ENCODE results near the gene R3HCC1L. TPM values are rescaled to one million over a fixed set of nuclear protein-coding genes. Genes with fewer than 3 reads are reported as not detected.

R3HCC1L gene
- total and polyA plus RNA-seq, 2 experiments from 2014 or later = 5.2 to 12.7 TPM

GRCh38 chr10:98193037-98193436, 58.6 kb downstream of the R3HCC1L start:
- WGBS (ENCODE audit: low lambda C conversion rate, missing lambda C conversion rate) = 100% methylated on average over 2 of the region's 2 CpGs
- peaks cover 9% of the 10 kb centered on the region for H3K9me3 ChIP-seq (ENCODE audit: low read depth)

GRCh38 chr10:98194633-98195032, 60.2 kb downstream of the R3HCC1L start:
- no peak overlapping the region for H3K27ac ChIP-seq
- DNase-seq (ENCODE audit: low spot score) = no peak
- 98% methylated on average over 3 of the region's 3 CpGs for WGBS (ENCODE audit: low lambda C conversion rate, missing lambda C conversion rate)

More at GRCh38 chr10:98193037-98193436, 58.6 kb downstream of the R3HCC1L start:
- no peak overlapping the region for H3K4me3 ChIP-seq
- no peaks in the 10 kb centered on the region for H3K4me1 ChIP-seq (ENCODE audit: insufficient read depth)
- DNase-seq (ENCODE audit: low spot score) = no peak
- H3K27me3 ChIP-seq = no peaks in the 10 kb centered on the region
- TF ChIP-seq CTCF (IDR thresholded peaks at IDR 0.05; ENCODE audit: poor library complexity) (no peak), EZH2 (IDR thresholded peaks at IDR 0.05; ENCODE audit: borderline replicate concordance) (no peak), EZH2phosphoT487 (IDR thresholded peaks at IDR 0.05; ENCODE audit: low read depth, severe bottlenecking, unreplicated experiment) (no peak)
- H3K4me2 ChIP-seq = no peak overlapping the region
- no peaks in the 10 kb centered on the region for H3K9me2 ChIP-seq (replicated peaks; ENCODE audit: insufficient read depth)
- no peaks in the 10 kb centered on the region for H3K36me3 ChIP-seq (replicated peaks; ENCODE audit: insufficient read depth, low read depth)
- H3K79me2 ChIP-seq = no peaks in the 10 kb centered on the region
- H4K20me1 ChIP-seq (ENCODE audit: insufficient read depth, poor library complexity, severe bottlenecking) = no peaks in the 10 kb centered on the region
- no peak overlapping the region for H3K27ac ChIP-seq
- no peak overlapping the region for H2AFZ ChIP-seq

GRCh38 chr10:98195120-98195519, 60.7 kb downstream of the R3HCC1L start:
- Histone ChIP-seq H2AFZ (no peak overlapping the region), H3K4me2 (no peak overlapping the region), H3K9me2 (replicated peaks; ENCODE audit: insufficient read depth) (no peaks in the 10 kb centered on the region), H3K36me3 (replicated peaks; ENCODE audit: insufficient read depth, low read depth) (no peaks in the 10 kb centered on the region), H3K79me2 (no peaks in the 10 kb centered on the region), H3K27ac (no peak overlapping the region), H3K4me1 (ENCODE audit: insufficient read depth) (no peaks in the 10 kb centered on the region), H4K20me1 (ENCODE audit: insufficient read depth, poor library complexity, severe bottlenecking) (no peaks in the 10 kb centered on the region), H3K9me3 (ENCODE audit: low read depth) (peaks cover 9% of the 10 kb centered on the region), H3K4me3 (no peak overlapping the region), H3K27me3 (no peaks in the 10 kb centered on the region)
- no peak for DNase-seq (ENCODE audit: low spot score)
- 77% methylated on average over 1 of the region's 1 CpG for WGBS (ENCODE audit: low lambda C conversion rate, missing lambda C conversion rate)
- TF ChIP-seq CTCF (IDR thresholded peaks at IDR 0.05; ENCODE audit: poor library complexity) (no peak), EZH2 (IDR thresholded peaks at IDR 0.05; ENCODE audit: borderline replicate concordance) (no peak), EZH2phosphoT487 (IDR thresholded peaks at IDR 0.05; ENCODE audit: low read depth, severe bottlenecking, unreplicated experiment) (no peak)

More at GRCh38 chr10:98194633-98195032, 60.2 kb downstream of the R3HCC1L start:
- no peaks in the 10 kb centered on the region for H3K9me2 ChIP-seq (replicated peaks; ENCODE audit: insufficient read depth)
- H4K20me1 ChIP-seq (ENCODE audit: insufficient read depth, poor library complexity, severe bottlenecking) = no peaks in the 10 kb centered on the region
- H3K27me3 ChIP-seq = no peaks in the 10 kb centered on the region
- no peaks in the 10 kb centered on the region for H3K79me2 ChIP-seq
- no peak overlapping the region for H3K4me2 ChIP-seq
- no peaks in the 10 kb centered on the region for H3K36me3 ChIP-seq (replicated peaks; ENCODE audit: insufficient read depth, low read depth)
- H3K4me3 ChIP-seq = no peak overlapping the region
- TF ChIP-seq EZH2phosphoT487 (IDR thresholded peaks at IDR 0.05; ENCODE audit: low read depth, severe bottlenecking, unreplicated experiment) (no peak), CTCF (IDR thresholded peaks at IDR 0.05; ENCODE audit: poor library complexity) (no peak), EZH2 (IDR thresholded peaks at IDR 0.05; ENCODE audit: borderline replicate concordance) (no peak)
- no peak overlapping the region for H2AFZ ChIP-seq
- H3K4me1 ChIP-seq (ENCODE audit: insufficient read depth) = no peaks in the 10 kb centered on the region
- H3K9me3 ChIP-seq (ENCODE audit: low read depth) = peaks cover 9% of the 10 kb centered on the region

- H3K27me3 ChIP-seq = no peaks in the 10 kb centered on the region
- 98% methylated on average over 6 of the region's 6 CpGs for WGBS (ENCODE audit: low lambda C conversion rate, missing lambda C conversion rate)
- no peak overlapping the region for H3K4me3 ChIP-seq
- no peaks in the 10 kb centered on the region for H3K4me1 ChIP-seq (ENCODE audit: insufficient read depth)
- no peaks in the 10 kb centered on the region for H4K20me1 ChIP-seq (ENCODE audit: insufficient read depth, poor library complexity, severe bottlenecking)
- H3K4me2 ChIP-seq = no peak overlapping the region
- H3K79me2 ChIP-seq = no peaks in the 10 kb centered on the region
- H3K27ac ChIP-seq = no peak overlapping the region
- no peaks in the 10 kb centered on the region for H3K36me3 ChIP-seq (replicated peaks; ENCODE audit: insufficient read depth, low read depth)
- H3K9me3 ChIP-seq (ENCODE audit: low read depth) = peaks cover 9% of the 10 kb centered on the region
- H3K9me2 ChIP-seq (replicated peaks; ENCODE audit: insufficient read depth) = no peaks in the 10 kb centered on the region
- no peak for DNase-seq (ENCODE audit: low spot score)
- TF ChIP-seq CTCF (IDR thresholded peaks at IDR 0.05; ENCODE audit: poor library complexity) = no peak
- no peak for TF ChIP-seq EZH2 (IDR thresholded peaks at IDR 0.05; ENCODE audit: borderline replicate concordance)
- TF ChIP-seq EZH2phosphoT487 (IDR thresholded peaks at IDR 0.05; ENCODE audit: low read depth, severe bottlenecking, unreplicated experiment) = no peak
- H2AFZ ChIP-seq = no peak overlapping the region
Observed at GRCh38 chr10:98196985-98197384, 62.5 kb downstream of the R3HCC1L start.
